ENCODE data around the gene BAHCC1. TPM values are rescaled to one million over a fixed set of nuclear protein-coding genes. Genes with fewer than 3 reads are reported as not detected.

The BAHCC1 gene
- total and polyA plus RNA-seq, 2 of the 8 experiments (the other 6 are each of a cell fraction or from before 2014, with no cell fraction given): 0.26 to 0.58 TPM

GRCh38 chr17:81406117-81406953 is 11.1 kb downstream of the BAHCC1 start (continued):
- no peak for TF ChIP-seq CHD7 (IDR thresholded peaks at IDR 0.05; ENCODE audit: insufficient replicate concordance, low read length)
- TF ChIP-seq CREB1 (IDR thresholded peaks at IDR 0.05): no peak
- TF ChIP-seq HDAC2 (IDR thresholded peaks at IDR 0.05; ENCODE audit: borderline replicate concordance in 1 of 2, low read depth in 2 of 2, low read length in 2 of 2): no peak
- no peak for TF ChIP-seq NANOG (IDR thresholded peaks at IDR 0.05; ENCODE audit: insufficient read depth, low read depth, low read length, poor library complexity, severe bottlenecking)
- no peak for TF ChIP-seq BRCA1 (IDR thresholded peaks at IDR 0.05; ENCODE audit: low read depth, low read length)
- no peak for TF ChIP-seq GABPA (IDR thresholded peaks at IDR 0.05; ENCODE audit: borderline replicate concordance, insufficient read depth, low read length)
- TF ChIP-seq SIRT6 (IDR thresholded peaks at IDR 0.05; ENCODE audit: low read length): no peak
- TF ChIP-seq TAF7 (optimal IDR thresholded peaks at IDR 0.05; ENCODE audit: borderline replicate concordance, low read depth, low read length): no peak
- no peak for TF ChIP-seq MAFK (IDR thresholded peaks at IDR 0.05; ENCODE audit: low read depth, low read length)

Measured in H1 (cell line).